Vagina (tissue), 2 donors: ENCODE data around the gene SCUBE1. TPM values are rescaled to one million over a fixed set of nuclear protein-coding genes. Genes with fewer than 3 reads are reported as not detected.

ENCODE experiments used
- DNase-seq, 2 donors: peaks; one replicate each; pipeline ENCODE4 v3.0.0-alpha.2; 2017; ENCODE audit errors: extremely low spot score in 2 of 2
- H3K27ac ChIP-seq: fragments of 200-600 bp; sonication (generic); one replicate; pipeline ENCODE4 v1.5.1; 2019
- H3K27me3 ChIP-seq: fragments of 200-600 bp; sonication (generic); one replicate; pipeline ENCODE4 v1.5.1; 2019
- H3K36me3 ChIP-seq, 2 donors: fragments of 200-600 bp; sonication (generic); one replicate each; pipeline ENCODE4 v1.5.1; 2017 to 2019
- H3K4me1 ChIP-seq: fragments of 200-600 bp; sonication (generic); one replicate; pipeline ENCODE4 v1.5.1; 2019
- H3K4me3 ChIP-seq, 2 donors: fragments of 200-600 bp; sonication (generic); 1 replicate in 1 of 2; 2 replicates in 1 of 2; pipeline ENCODE4 v1.5.1; 2016 to 2019
- H3K9me3 ChIP-seq: fragments of 200-600 bp; sonication (generic); one replicate; pipeline ENCODE4 v1.5.1; 2019
- POLR2A ChIP-seq, 2 donors: fragments of 450-650 bp; IDR thresholded peaks; one replicate each; pipeline ENCODE4 v1.6.1; 2017; ENCODE audit warnings: antibody characterized with exemption in 2 of 2, mild to moderate bottlenecking in 2 of 2, moderate library complexity in 2 of 2
- POLR2AphosphoS5 ChIP-seq, 2 donors: sonication (generic); formaldehyde crosslinking; IDR thresholded peaks; one replicate each; pipeline ENCODE4 v1.9.0; 2017; ENCODE audit warnings: antibody characterized with exemption in 2 of 2, mild to moderate bottlenecking in 2 of 2, low read depth in 1 of 2; ENCODE audit not compliant: insufficient read depth in 1 of 2
- intact Hi-C: fragments of 100-400 bp; cut with DNase I; formaldehyde crosslinking; loops from one replicate; pipeline ENCODE4 v1.15.1; 2023
- total RNA-seq: library from RNA; depleted of rRNA; stranded (reverse); fragments of >200 nt; gene quantifications from one replicate; pipeline ENCODE4 v1.2.3, GENCODE V29; 2016
- TF ChIP-seq, protein P1 (sequence below), 3 experiments: fragments of 450-650 bp in 2 of 3; fragments of 200-600 bp in 1 of 3; sonication (generic) in 1 of 3; IDR thresholded peaks; one replicate each; pipeline ENCODE4 v1.5.1; 2017 to 2019; ENCODE audit warnings: antibody characterized with exemption in 3 of 3, mild to moderate bottlenecking in 2 of 3, moderate library complexity in 2 of 3

SCUBE1 gene
- total RNA-seq, 1 donor from 2014 or later, result 6.9 TPM

DNA sequence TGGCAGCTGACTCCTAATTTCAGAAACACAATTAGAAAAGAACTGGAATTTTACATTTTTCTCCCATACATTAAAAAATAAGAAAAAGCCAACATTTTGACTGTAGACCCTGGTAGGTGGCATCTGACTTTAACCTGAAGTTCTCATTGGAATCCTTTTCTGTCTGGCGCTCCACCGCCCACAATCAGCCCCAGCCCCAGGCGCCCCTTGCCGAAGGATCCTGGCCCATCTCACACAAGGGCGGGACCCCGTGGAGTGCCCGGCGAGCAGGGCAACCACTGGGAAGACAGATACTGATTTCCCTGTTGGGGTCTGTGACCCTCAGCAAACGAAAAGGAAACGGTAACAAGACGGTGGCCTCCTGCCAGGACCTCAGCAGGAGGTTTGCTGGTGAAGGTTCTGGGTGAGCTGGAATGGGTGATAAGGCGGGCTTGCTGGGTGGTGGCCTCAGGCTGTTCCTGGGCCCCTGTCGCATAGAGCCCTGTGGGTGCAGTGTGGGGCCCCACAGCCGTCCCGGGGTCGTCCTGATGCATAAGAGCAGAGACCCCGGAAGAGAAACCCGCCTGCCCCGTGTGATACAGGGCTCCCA, 176.1 kb downstream of the SCUBE1 start:
- H3K4me3 ChIP-seq, result no peak overlapping the region
- intact Hi-C loops, result no loop called here
- no peaks in the 10 kb centered on the region for H3K27me3 ChIP-seq
- no peak for DNase-seq
- no peak for TF ChIP-seq POLR2AphosphoS5 (IDR thresholded peaks at IDR 0.05; ENCODE audit: insufficient read depth in 1 of 2, low read depth in 1 of 2)
- TF ChIP-seq, protein P1, sequence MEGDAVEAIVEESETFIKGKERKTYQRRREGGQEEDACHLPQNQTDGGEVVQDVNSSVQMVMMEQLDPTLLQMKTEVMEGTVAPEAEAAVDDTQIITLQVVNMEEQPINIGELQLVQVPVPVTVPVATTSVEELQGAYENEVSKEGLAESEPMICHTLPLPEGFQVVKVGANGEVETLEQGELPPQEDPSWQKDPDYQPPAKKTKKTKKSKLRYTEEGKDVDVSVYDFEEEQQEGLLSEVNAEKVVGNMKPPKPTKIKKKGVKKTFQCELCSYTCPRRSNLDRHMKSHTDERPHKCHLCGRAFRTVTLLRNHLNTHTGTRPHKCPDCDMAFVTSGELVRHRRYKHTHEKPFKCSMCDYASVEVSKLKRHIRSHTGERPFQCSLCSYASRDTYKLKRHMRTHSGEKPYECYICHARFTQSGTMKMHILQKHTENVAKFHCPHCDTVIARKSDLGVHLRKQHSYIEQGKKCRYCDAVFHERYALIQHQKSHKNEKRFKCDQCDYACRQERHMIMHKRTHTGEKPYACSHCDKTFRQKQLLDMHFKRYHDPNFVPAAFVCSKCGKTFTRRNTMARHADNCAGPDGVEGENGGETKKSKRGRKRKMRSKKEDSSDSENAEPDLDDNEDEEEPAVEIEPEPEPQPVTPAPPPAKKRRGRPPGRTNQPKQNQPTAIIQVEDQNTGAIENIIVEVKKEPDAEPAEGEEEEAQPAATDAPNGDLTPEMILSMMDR (IDR thresholded peaks at IDR 0.05), result no peak
- no peak for TF ChIP-seq POLR2A (IDR thresholded peaks at IDR 0.05)
- H3K9me3 ChIP-seq, result no peaks in the 10 kb centered on the region
- H3K4me1 ChIP-seq, result peaks cover 26% of the 10 kb centered on the region
- peaks cover 0 to 39% of the 10 kb centered on the region in 2 donors for H3K36me3 ChIP-seq
- H3K27ac ChIP-seq, result no peak overlapping the region

DNA sequence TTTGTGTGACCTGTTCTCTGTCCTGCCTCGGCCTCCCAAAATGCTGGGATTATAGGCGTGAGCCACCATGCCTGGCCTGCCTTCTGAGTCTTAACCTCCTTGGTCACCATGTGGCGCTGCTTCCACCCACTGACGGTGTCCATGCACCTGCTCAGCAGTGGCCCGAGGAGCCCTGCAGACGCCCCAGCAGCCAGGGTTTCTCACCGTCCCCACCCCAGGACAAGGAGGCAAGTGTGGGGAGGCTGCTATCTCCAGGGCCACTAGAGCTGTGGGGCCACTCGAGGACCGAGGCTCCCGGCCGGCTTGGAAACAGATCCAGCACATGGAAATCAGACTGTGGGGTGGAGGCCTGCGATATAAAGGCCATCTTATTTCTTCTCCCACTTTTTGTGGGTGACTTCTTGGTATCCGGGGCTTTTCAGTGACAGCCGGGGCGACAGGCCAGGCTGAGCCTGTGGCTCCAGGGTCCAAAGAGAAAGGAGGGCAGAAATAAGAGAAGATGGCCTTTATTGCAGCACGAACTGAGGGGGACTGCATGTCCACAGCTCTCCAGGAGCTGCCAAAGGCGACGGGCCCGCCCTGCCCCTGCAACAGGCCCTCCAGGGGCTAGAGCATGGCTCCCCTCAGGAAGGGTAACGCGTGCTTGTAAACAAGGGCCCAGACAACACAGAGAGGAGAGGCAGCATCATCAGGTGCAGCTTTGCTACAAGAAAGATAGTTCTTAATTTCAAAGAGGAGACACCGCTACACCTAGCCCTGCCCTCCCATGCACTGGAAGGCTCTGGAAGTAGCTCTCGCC, 176.8 kb downstream of the SCUBE1 start:
- no peak for DNase-seq
- H3K27me3 ChIP-seq, result no peaks in the 10 kb centered on the region
- no peaks in the 10 kb centered on the region for H3K9me3 ChIP-seq
- no peak overlapping the region for H3K4me3 ChIP-seq
- H3K4me1 ChIP-seq, result peaks cover 27% of the 10 kb centered on the region
- no peak overlapping the region for H3K27ac ChIP-seq
- TF ChIP-seq POLR2A (IDR thresholded peaks at IDR 0.05) (no peak), POLR2AphosphoS5 (IDR thresholded peaks at IDR 0.05; ENCODE audit: insufficient read depth in 1 of 2, low read depth in 1 of 2) (no peak)
- TF ChIP-seq, protein P1 (IDR thresholded peaks at IDR 0.05), result no peak
- intact Hi-C loops, result no loop called here
- H3K36me3 ChIP-seq, result peaks cover 0 to 40% of the 10 kb centered on the region in 2 donors

DNA sequence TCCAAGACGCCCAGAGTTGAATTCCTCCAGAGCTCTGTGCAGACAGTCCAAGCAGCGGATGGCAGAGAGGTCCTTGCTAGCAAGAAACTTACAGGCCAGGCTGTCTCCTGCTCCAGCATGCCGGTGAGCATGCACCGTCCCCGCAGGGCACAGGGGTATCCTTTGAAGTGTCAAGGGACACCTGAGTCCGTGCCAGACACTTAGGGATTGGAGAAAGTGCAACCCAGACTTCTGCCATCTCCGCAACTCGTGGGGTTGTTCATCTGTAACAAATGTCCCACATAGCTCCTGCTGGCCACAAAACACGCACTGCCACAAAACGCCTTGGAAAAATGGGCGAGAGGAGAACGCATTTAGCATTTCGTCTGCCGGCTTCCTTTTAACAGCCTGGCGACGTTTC, 178.5 kb downstream of the SCUBE1 start:
- Histone ChIP-seq H3K36me3 (peaks cover 0 to 34% of the 10 kb centered on the region in 2 donors), H3K4me1 (peaks cover 31% of the 10 kb centered on the region), H3K27ac (peak overlapping the region; percentile 74), H3K9me3 (no peaks in the 10 kb centered on the region), H3K4me3 (no peak overlapping the region), H3K27me3 (no peaks in the 10 kb centered on the region)
- TF ChIP-seq POLR2A (IDR thresholded peaks at IDR 0.05), result no peak
- TF ChIP-seq, protein P1 (IDR thresholded peaks at IDR 0.05), result no peak
- TF ChIP-seq POLR2AphosphoS5 (IDR thresholded peaks at IDR 0.05; ENCODE audit: insufficient read depth in 1 of 2, low read depth in 1 of 2), result no peak
- intact Hi-C loops, result no loop called here
- DNase-seq, result no peak

DNA sequence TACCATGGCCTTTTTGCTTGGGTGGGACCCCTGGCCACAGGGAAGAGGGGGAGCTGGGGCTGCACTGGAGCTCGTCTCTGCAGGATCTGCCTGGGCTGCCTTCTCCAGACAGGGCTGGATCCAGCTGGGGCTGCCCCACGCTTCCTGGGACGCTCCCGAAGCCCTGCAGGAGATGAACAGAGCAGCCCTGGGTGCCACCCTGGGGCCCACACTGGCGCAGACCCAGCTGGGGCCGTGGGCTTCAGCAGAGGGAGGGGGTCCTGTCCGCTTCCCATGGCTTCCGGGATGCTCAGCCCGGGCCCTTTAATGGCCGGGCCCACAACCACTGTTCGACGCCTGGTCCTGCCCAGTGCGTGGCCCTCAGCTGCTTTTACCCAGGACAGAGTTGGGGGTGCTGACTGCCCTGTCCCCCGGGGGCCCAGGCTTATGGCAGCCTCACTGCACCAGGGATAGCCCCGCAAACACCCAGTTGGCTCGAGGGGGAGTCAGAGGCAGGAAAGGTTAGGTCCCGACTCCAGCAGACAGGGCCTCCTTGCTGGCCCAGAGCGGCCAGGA, 179.9 kb downstream of the SCUBE1 start:
- intact Hi-C loops, result no loop called here
- H3K4me3 ChIP-seq, result no peak overlapping the region
- H3K36me3 ChIP-seq, result peaks cover 0 to 34% of the 10 kb centered on the region in 2 donors
- H3K27ac ChIP-seq, result peak overlapping the region; percentile 74
- no peaks in the 10 kb centered on the region for H3K27me3 ChIP-seq
- TF ChIP-seq, protein P1 (IDR thresholded peaks at IDR 0.05), result no peak
- TF ChIP-seq POLR2AphosphoS5 (IDR thresholded peaks at IDR 0.05; ENCODE audit: insufficient read depth in 1 of 2, low read depth in 1 of 2) (no peak), POLR2A (IDR thresholded peaks at IDR 0.05) (no peak)
- peaks cover 44% of the 10 kb centered on the region for H3K4me1 ChIP-seq
- no peaks in the 10 kb centered on the region for H3K9me3 ChIP-seq
- no peak for DNase-seq
